Glomerular visceral epithelial cell (primary cell): ENCODE data around the gene GATB.

Experiments
- DNase-seq: peaks from one replicate; pipeline ENCODE4 v3.0.0-alpha.2; 2016; ENCODE audit errors: extremely low spot score

Gene GATB

GRCh38 chr4:151653548-151653918, 107.3 kb downstream of the GATB start:
- DNase-seq = no peak

GRCh38 chr4:151652841-151653547, 107.8 kb downstream of the GATB start:
- no peak for DNase-seq

DNA sequence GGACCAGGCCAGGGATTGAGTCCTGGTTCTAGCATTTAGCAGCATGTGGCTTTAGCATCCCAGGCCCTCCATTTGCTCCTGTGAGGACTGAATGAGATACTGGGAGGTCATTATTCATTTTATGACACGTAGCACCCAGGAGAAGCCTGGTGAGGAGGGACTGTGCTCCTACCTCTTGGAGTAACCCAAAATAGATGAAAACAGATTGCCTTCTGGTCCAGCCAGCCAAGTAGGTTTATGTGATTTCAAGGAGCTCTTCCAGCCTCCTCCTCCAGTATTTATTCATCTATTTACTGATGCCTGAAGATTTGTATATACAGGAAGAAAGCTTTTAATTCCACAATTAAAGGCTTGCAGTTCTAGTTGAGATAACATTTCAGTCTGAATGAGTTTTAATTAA, 109.3 kb downstream of the GATB start:
- no peak for DNase-seq

GRCh38 chr4:151649479-151649878, 111.3 kb downstream of the GATB start:
- no peak for DNase-seq

DNA sequence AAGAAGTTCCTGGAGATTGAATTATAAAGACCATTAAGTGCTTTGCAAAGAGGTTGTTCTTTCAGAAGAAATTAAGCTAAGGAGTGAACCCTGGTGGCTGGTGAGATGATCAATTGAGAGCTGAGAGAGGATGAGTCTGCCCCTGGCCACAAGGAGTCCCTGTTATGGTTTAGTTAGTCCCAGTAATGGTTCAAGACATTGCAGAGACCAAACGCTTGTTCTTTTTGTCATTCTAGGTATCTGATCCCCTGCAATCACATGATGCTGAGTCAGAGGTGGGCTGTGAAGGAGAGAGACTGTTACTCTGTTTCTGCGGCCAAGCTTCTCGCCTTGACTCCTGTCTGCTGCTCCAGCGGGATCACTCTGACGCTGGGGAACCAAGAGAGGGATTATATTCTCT, 114.5 kb downstream of the GATB start:
- DNase-seq = no peak

GRCh38 chr4:151644622-151645021, 116.2 kb downstream of the GATB start:
- peak; percentile 19 for DNase-seq

GRCh38 chr4:151643564-151643963, 117.2 kb downstream of the GATB start:
- DNase-seq = no peak

- DNase-seq = no peak
Measured at GRCh38 chr4:151641983-151642382, 118.8 kb downstream of the GATB start.

- DNase-seq = peak; percentile 28
Measured at GRCh38 chr4:151641167-151641566, 119.6 kb downstream of the GATB start.

DNA sequence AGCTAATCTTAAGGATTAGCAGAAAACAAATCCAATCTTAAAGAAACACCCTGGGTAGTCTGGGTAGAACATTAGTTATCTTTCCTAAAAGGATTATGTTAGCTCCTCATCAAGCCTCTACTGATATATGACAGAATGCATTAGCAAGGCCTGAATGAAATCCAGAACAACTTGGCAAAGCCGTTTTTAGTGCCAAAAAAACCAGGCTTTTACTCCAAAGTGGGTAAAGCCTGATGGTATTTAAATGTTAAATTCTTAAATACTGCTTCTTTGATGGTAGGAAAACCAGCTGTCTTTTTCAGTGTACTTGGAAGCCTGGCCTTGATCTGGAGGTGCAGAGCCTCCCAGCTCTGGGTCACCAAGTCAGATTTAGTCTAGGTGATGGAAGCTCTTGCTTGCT, 120.4 kb downstream of the GATB start:
- no peak for DNase-seq

GRCh38 chr4:151638295-151638858, 122.4 kb downstream of the GATB start:
- no peak for DNase-seq

DNA sequence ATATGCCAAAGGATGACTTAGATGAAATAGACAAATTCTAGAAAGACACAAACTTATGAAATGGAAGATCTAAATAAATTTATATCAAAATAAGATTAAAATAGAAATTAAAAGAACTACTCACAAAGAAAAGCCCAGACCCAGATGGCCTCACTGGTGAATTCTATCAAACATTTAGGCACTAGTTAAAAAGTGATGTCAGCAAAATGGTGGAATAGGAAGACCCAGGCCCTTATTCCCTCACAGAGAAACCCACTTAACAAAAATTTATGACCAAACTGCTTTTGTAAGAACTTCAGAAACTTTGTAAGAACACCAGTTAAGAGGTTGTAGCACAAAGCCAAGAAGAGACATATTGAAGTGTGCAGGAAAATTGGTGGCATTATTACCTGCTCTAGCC, 129.5 kb downstream of the GATB start:
- DNase-seq = no peak

GRCh38 chr4:151629097-151629783, 131.6 kb downstream of the GATB start:
- DNase-seq = no peak

- no peak for DNase-seq
Measured at GRCh38 chr4:151628001-151628608, 132.7 kb downstream of the GATB start.

- DNase-seq = no peak
Measured at GRCh38 chr4:151627491-151627890, 133.3 kb downstream of the GATB start.

DNA sequence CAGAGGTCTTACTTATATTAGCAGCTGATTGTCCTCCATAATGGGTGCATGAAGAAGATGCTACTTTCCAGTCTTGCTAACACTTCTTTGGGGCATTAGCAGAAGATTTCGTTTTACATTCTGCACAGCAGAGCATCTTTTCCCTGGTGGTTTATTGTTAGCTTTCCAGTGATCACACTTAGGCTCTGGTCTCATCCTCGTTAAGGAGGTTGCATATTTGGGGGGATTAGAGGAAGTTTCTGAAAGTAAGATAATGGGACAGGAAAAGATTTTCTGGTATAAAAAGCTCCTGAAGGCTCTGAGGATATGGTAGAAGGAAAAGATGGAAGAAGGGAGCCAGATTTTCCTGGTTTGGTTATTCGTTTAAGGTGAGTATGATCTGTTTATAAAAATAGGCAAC, 134.1 kb downstream of the GATB start:
- DNase-seq = no peak

DNA sequence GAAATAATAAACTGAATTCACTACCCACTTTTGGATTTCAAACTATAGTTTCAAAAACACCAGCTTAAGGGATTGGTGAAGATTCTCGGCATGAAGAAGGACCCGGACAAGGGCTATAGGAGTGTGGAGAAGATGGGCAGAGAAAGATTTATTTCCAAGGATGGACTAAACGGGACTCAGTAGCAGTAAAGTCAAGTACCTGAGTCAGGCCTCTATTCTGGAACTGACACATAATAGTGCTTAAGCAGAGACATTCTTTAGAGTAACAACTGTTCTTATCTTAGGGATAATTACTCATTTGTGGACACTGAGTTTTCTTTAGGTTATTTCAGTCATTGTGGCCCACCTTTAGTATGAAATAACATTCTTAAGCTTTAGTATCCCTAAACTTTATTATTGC, 134.6 kb downstream of the GATB start:
- no peak for DNase-seq

DNA sequence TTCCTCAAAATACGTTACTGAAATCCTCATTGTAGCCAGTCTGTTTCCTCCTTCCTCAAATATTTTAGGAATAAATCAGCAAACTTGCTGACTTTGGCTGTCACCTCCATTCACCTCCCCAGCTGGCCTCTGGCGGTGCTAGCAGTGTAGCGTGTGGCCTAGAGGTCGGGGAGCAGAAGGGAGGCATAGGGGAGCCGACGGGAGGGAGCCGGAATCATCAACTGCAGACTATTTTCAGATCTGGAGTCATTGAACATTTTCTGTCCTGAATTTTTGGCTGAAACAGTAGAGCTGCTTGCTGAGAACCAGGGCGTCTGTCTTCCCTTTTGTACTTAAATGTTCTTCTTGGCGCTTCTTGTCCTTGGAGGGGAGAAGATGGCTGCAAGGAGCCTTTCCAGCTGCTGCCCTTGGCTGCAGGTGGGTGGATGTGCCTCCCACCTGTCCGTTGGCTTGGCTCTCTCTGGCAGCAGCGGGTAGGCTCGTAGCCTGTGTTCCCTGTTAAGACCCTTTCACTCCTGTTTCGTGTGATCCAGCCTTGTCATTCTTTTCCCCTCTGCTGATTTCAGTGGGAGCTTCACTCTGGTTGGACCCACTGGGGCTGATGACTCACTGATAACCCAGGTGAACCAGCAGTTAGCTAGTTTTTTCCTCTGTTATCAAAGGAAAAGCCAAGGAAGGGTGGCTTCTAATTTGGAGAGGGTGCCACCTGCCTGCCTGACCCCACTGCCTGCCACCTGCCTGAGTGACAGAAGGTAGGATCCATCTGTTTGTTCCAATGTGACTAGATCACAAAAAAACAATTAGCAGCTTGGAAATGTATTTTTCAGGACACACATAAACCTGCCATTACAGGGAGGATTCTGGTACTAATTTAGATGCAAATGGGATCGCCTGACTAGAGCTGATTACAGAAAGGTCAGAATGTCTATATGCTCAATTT, 135.9 kb downstream of the GATB start:
- no peak for DNase-seq
